HFF-Myc (cell line): ENCODE results near the gene USP35.

Source experiments
- DNase-seq: peaks from one replicate; pipeline ENCODE4 v3.0.0-alpha.2; 2011; ENCODE audit warnings: low read depth; ENCODE audit errors: extremely low read depth
- H3K4me3 ChIP-seq: replicated peaks from 2 replicates; pipeline ENCODE4 v1.5.1; 2011; ENCODE audit warnings: low read depth, mild to moderate bottlenecking, control low read depth, low read length
- TF ChIP-seq, protein P1 (sequence below): IDR thresholded peaks from 2 replicates; pipeline ENCODE4 v1.5.1; 2012; ENCODE audit warnings: mild to moderate bottlenecking, low read depth, low read length, control low read depth; ENCODE audit errors: missing control alignments

USP35 gene

DNA sequence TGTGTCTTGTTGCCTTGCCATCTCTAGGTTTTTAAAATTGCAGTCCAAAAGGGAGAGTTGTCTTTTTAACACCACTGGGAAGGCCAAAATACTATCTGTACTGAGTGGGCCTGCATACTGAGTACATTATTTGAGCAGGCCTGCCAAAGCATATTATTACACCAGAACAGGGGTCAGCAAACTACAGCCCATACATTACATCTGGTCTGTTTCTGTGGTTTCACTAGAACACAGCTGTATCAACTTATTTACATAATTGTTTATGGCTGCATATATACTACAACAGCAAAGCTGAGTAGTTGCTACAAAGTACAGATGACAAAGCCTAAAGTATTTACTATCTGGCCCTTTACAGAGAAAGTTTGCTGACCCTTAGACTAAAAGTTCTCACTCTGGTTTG, 74.0 kb downstream of the USP35 start:
- DNase-seq = no peak
- H3K4me3 ChIP-seq = no peak overlapping the region
- TF ChIP-seq, protein P1, sequence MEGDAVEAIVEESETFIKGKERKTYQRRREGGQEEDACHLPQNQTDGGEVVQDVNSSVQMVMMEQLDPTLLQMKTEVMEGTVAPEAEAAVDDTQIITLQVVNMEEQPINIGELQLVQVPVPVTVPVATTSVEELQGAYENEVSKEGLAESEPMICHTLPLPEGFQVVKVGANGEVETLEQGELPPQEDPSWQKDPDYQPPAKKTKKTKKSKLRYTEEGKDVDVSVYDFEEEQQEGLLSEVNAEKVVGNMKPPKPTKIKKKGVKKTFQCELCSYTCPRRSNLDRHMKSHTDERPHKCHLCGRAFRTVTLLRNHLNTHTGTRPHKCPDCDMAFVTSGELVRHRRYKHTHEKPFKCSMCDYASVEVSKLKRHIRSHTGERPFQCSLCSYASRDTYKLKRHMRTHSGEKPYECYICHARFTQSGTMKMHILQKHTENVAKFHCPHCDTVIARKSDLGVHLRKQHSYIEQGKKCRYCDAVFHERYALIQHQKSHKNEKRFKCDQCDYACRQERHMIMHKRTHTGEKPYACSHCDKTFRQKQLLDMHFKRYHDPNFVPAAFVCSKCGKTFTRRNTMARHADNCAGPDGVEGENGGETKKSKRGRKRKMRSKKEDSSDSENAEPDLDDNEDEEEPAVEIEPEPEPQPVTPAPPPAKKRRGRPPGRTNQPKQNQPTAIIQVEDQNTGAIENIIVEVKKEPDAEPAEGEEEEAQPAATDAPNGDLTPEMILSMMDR = no peak
